Skeletal muscle tissue (tissue), 4 donors: Measurements from ENCODE around the gene LDLRAD3. TPM values are rescaled to one million over a fixed set of nuclear protein-coding genes. Genes with fewer than 3 reads are reported as not detected.

ENCODE experiments used
- H3K27ac ChIP-seq: one replicate; pipeline ENCODE4 v1.7.0; 2013; ENCODE audit warnings: mild to moderate bottlenecking, low read depth, low read length, inconsistent platforms
- H3K27me3 ChIP-seq, 3 donors: one replicate each; pipeline ENCODE4 v1.7.0; 2013; ENCODE audit warnings: low read length in 3 of 3; ENCODE audit not compliant: control insufficient read depth in 3 of 3, insufficient read depth in 3 of 3
- H3K36me3 ChIP-seq, 3 donors: one replicate each; pipeline ENCODE4 v1.7.0; 2013; ENCODE audit warnings: low read length in 3 of 3; ENCODE audit not compliant: control insufficient read depth in 3 of 3, insufficient read depth in 3 of 3
- H3K4me1 ChIP-seq, 3 donors: one replicate each; pipeline ENCODE4 v1.7.0; 2013; ENCODE audit warnings: low read length in 3 of 3, mild to moderate bottlenecking in 3 of 3; ENCODE audit not compliant: control insufficient read depth in 3 of 3, insufficient read depth in 3 of 3
- H3K4me3 ChIP-seq, 3 donors: one replicate each; pipeline ENCODE4 v1.7.0; 2013; ENCODE audit warnings: low read length in 3 of 3
- H3K9ac ChIP-seq, 3 donors: one replicate each; pipeline ENCODE4 v1.7.0; 2013; ENCODE audit warnings: low read length in 3 of 3, mild to moderate bottlenecking in 3 of 3, moderate library complexity in 2 of 3, low read depth in 1 of 3
- H3K9me3 ChIP-seq, 3 donors: one replicate each; pipeline ENCODE4 v1.7.0; 2013; ENCODE audit warnings: low read length in 3 of 3; ENCODE audit not compliant: control insufficient read depth in 3 of 3
- total RNA-seq: library from RNA; depleted of rRNA; stranded (reverse); fragments of >200 nt; gene quantifications from one replicate; pipeline ENCODE4 v1.2.3, GENCODE V29; 2014
- donor health status: Osteomylitis.

LDLRAD3 gene
- total RNA-seq, 1 donor from 2014 or later, result 39.1 TPM

GRCh38 chr11:36266767-36267166, 322.9 kb downstream of the LDLRAD3 start:
- peaks cover 0 to 6% (median 4%) of the 10 kb centered on the region in 3 donors for H3K27me3 ChIP-seq
- no peaks in the 10 kb centered on the region for H3K4me1 ChIP-seq
- no peak overlapping the region for H3K4me3 ChIP-seq
- no peaks in the 10 kb centered on the region for H3K9me3 ChIP-seq
- H3K9ac ChIP-seq, result no peak overlapping the region
- peaks cover 8 to 11% (median 9%) of the 10 kb centered on the region in 3 donors for H3K36me3 ChIP-seq
- H3K27ac ChIP-seq, result no peak overlapping the region

GRCh38 chr11:36268337-36268985, 324.6 kb downstream of the LDLRAD3 start:
- peaks cover 0 to 6% (median 0%) of the 10 kb centered on the region in 3 donors for H3K27me3 ChIP-seq
- no peaks in the 10 kb centered on the region for H3K9me3 ChIP-seq
- no peak overlapping the region for H3K9ac ChIP-seq
- no peaks in the 10 kb centered on the region for H3K4me1 ChIP-seq
- peaks cover 21 to 26% (median 24%) of the 10 kb centered on the region in 3 donors for H3K36me3 ChIP-seq
- H3K4me3 ChIP-seq, result no peak overlapping the region
- H3K27ac ChIP-seq, result no peak overlapping the region

- Histone ChIP-seq H3K4me1 (no peaks in the 10 kb centered on the region), H3K27me3 (no peaks in the 10 kb centered on the region), H3K4me3 (no peak overlapping the region), H3K27ac (no peak overlapping the region), H3K9me3 (no peaks in the 10 kb centered on the region), H3K36me3 (peaks cover 36 to 42% (median 40%) of the 10 kb centered on the region in 3 donors), H3K9ac (no peak overlapping the region)
Measured at GRCh38 chr11:36270701-36271100, 326.8 kb downstream of the LDLRAD3 start.

GRCh38 chr11:36271794-36272407, 328.0 kb downstream of the LDLRAD3 start:
- H3K9ac ChIP-seq, result no peak overlapping the region
- no peak overlapping the region for H3K27ac ChIP-seq
- no peaks in the 10 kb centered on the region for H3K4me1 ChIP-seq
- no peak overlapping the region for H3K4me3 ChIP-seq
- H3K9me3 ChIP-seq, result no peaks in the 10 kb centered on the region
- peaks cover 41 to 53% (median 49%) of the 10 kb centered on the region in 3 donors for H3K36me3 ChIP-seq
- no peaks in the 10 kb centered on the region for H3K27me3 ChIP-seq

- H3K4me3 ChIP-seq, result no peak overlapping the region
- H3K36me3 ChIP-seq, result peaks cover 41 to 58% (median 49%) of the 10 kb centered on the region in 3 donors
- H3K4me1 ChIP-seq, result no peaks in the 10 kb centered on the region
Measured at GRCh38 chr11:36273110-36273509, 329.2 kb downstream of the LDLRAD3 start.

GRCh38 chr11:36274414-36274813, 330.6 kb downstream of the LDLRAD3 start:
- Histone ChIP-seq H3K27ac (no peak overlapping the region), H3K27me3 (no peaks in the 10 kb centered on the region), H3K36me3 (peaks cover 41 to 70% (median 55%) of the 10 kb centered on the region in 3 donors), H3K9me3 (no peaks in the 10 kb centered on the region), H3K9ac (no peak overlapping the region), H3K4me1 (peaks cover 0 to 7% (median 6%) of the 10 kb centered on the region in 3 donors), H3K4me3 (no peak overlapping the region)

More at GRCh38 chr11:36273110-36273509, 329.2 kb downstream of the LDLRAD3 start:
- no peak overlapping the region for H3K27ac ChIP-seq
- no peaks in the 10 kb centered on the region for H3K27me3 ChIP-seq
- H3K9me3 ChIP-seq, result no peaks in the 10 kb centered on the region
- no peak overlapping the region for H3K9ac ChIP-seq

GRCh38 chr11:36278531-36279282, 334.8 kb downstream of the LDLRAD3 start:
- Histone ChIP-seq H3K27ac (no peak overlapping the region), H3K36me3 (peaks cover 17 to 51% (median 27%) of the 10 kb centered on the region in 3 donors), H3K27me3 (no peaks in the 10 kb centered on the region), H3K4me1 (peaks cover 0 to 7% (median 6%) of the 10 kb centered on the region in 3 donors), H3K9me3 (no peaks in the 10 kb centered on the region), H3K9ac (peak overlapping the region in 1 of 3 donors; percentile 34), H3K4me3 (no peak overlapping the region)

GRCh38 chr11:36280531-36280930, 336.7 kb downstream of the LDLRAD3 start:
- H3K4me3 ChIP-seq, result no peak overlapping the region
- no peaks in the 10 kb centered on the region for H3K9me3 ChIP-seq
- no peaks in the 10 kb centered on the region for H3K27me3 ChIP-seq
- H3K9ac ChIP-seq, result no peak overlapping the region
- H3K27ac ChIP-seq, result no peak overlapping the region
- H3K36me3 ChIP-seq, result peaks cover 4 to 36% (median 15%) of the 10 kb centered on the region in 3 donors
- peaks cover 0 to 7% (median 6%) of the 10 kb centered on the region in 3 donors for H3K4me1 ChIP-seq
